ENCODE measurements around the gene TMC7. TPM values are rescaled to one million over a fixed set of nuclear protein-coding genes. Genes with fewer than 3 reads are reported as not detected.
A peak's percentile ranks its signal among the peaks of the same experiment; 100 is the strongest.

Gene TMC7
- total and polyA plus RNA-seq, 2 of the 13 experiments (the other 11 are each of a cell fraction or from before 2014, with no cell fraction given), result 1.2 to 5.1 TPM

DNA sequence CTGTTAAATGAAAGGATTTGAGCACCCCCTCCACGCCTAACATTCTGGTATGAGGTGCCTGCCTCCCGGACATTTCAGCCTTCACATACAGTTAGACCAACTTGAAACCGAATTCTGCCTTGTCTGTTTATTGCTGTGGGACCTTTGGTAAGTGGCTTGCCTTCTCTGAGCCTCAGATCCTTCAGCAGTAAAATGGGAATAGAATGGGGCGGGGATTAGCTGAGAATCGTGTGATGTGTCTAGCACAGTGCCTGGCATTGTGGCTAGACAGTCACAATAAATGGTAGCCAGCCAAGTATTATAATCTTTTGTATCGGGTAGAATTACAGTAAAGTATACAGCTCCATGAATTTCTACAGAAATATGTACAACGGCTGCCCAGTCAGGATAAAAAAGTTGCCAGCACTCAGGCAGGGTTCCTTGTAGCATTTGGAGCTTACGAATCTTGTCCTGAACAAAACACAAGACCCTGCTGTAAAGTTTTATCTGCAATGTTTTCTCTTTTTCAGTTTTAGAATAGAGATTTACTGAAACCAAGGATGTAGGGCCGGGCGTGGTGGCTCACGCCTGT, 786 bp downstream of the TMC7 start (continued):
- TF ChIP-seq, protein P1, sequence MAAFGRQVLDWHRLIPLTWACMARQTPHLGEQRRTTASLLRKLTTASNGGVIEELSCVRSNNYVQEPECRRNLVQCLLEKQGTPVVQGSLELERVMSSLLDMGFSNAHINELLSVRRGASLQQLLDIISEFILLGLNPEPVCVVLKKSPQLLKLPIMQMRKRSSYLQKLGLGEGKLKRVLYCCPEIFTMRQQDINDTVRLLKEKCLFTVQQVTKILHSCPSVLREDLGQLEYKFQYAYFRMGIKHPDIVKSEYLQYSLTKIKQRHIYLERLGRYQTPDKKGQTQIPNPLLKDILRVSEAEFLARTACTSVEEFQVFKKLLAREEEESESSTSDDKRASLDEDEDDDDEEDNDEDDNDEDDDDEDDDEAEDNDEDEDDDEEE (CRISPR knock-in tag; IDR thresholded peaks at IDR 0.05), result 0 out of 2 replicates have a peak, but pooled peaks have one; percentile 0
- TF ChIP-seq ZNF674 (CRISPR knock-in tag; IDR thresholded peaks at IDR 0.05; ENCODE audit: low read depth) (no peak), PHF21A (CRISPR knock-in tag; IDR thresholded peaks at IDR 0.05) (no peak), SALL1 (CRISPR knock-in tag; IDR thresholded peaks at IDR 0.05) (no peak), ZNF768 (CRISPR knock-in tag; IDR thresholded peaks at IDR 0.05) (peak; percentile 95; the same call in 1 of the 2 replicates), ZNF3 (CRISPR knock-in tag; IDR thresholded peaks at IDR 0.05) (0 out of 2 replicates have a peak, but pooled peaks have one; percentile 61), KDM1A (CRISPR knock-in tag; IDR thresholded peaks at IDR 0.05) (peak; percentile 98)
- TF ChIP-seq, protein P2, sequence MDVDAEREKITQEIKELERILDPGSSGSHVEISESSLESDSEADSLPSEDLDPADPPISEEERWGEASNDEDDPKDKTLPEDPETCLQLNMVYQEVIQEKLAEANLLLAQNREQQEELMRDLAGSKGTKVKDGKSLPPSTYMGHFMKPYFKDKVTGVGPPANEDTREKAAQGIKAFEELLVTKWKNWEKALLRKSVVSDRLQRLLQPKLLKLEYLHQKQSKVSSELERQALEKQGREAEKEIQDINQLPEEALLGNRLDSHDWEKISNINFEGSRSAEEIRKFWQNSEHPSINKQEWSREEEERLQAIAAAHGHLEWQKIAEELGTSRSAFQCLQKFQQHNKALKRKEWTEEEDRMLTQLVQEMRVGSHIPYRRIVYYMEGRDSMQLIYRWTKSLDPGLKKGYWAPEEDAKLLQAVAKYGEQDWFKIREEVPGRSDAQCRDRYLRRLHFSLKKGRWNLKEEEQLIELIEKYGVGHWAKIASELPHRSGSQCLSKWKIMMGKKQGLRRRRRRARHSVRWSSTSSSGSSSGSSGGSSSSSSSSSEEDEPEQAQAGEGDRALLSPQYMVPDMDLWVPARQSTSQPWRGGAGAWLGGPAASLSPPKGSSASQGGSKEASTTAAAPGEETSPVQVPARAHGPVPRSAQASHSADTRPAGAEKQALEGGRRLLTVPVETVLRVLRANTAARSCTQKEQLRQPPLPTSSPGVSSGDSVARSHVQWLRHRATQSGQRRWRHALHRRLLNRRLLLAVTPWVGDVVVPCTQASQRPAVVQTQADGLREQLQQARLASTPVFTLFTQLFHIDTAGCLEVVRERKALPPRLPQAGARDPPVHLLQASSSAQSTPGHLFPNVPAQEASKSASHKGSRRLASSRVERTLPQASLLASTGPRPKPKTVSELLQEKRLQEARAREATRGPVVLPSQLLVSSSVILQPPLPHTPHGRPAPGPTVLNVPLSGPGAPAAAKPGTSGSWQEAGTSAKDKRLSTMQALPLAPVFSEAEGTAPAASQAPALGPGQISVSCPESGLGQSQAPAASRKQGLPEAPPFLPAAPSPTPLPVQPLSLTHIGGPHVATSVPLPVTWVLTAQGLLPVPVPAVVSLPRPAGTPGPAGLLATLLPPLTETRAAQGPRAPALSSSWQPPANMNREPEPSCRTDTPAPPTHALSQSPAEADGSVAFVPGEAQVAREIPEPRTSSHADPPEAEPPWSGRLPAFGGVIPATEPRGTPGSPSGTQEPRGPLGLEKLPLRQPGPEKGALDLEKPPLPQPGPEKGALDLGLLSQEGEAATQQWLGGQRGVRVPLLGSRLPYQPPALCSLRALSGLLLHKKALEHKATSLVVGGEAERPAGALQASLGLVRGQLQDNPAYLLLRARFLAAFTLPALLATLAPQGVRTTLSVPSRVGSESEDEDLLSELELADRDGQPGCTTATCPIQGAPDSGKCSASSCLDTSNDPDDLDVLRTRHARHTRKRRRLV (CRISPR knock-in tag; IDR thresholded peaks at IDR 0.05), result 0 out of 2 replicates have a peak, but pooled peaks have one; percentile 17
- TF ChIP-seq, protein P3, sequence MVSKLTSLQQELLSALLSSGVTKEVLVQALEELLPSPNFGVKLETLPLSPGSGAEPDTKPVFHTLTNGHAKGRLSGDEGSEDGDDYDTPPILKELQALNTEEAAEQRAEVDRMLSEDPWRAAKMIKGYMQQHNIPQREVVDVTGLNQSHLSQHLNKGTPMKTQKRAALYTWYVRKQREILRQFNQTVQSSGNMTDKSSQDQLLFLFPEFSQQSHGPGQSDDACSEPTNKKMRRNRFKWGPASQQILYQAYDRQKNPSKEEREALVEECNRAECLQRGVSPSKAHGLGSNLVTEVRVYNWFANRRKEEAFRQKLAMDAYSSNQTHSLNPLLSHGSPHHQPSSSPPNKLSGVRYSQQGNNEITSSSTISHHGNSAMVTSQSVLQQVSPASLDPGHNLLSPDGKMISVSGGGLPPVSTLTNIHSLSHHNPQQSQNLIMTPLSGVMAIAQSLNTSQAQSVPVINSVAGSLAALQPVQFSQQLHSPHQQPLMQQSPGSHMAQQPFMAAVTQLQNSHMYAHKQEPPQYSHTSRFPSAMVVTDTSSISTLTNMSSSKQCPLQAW (CRISPR knock-in tag; IDR thresholded peaks at IDR 0.05), result 0 out of 2 replicates have a peak, but pooled peaks have one; percentile 5
- TF ChIP-seq, protein P4, sequence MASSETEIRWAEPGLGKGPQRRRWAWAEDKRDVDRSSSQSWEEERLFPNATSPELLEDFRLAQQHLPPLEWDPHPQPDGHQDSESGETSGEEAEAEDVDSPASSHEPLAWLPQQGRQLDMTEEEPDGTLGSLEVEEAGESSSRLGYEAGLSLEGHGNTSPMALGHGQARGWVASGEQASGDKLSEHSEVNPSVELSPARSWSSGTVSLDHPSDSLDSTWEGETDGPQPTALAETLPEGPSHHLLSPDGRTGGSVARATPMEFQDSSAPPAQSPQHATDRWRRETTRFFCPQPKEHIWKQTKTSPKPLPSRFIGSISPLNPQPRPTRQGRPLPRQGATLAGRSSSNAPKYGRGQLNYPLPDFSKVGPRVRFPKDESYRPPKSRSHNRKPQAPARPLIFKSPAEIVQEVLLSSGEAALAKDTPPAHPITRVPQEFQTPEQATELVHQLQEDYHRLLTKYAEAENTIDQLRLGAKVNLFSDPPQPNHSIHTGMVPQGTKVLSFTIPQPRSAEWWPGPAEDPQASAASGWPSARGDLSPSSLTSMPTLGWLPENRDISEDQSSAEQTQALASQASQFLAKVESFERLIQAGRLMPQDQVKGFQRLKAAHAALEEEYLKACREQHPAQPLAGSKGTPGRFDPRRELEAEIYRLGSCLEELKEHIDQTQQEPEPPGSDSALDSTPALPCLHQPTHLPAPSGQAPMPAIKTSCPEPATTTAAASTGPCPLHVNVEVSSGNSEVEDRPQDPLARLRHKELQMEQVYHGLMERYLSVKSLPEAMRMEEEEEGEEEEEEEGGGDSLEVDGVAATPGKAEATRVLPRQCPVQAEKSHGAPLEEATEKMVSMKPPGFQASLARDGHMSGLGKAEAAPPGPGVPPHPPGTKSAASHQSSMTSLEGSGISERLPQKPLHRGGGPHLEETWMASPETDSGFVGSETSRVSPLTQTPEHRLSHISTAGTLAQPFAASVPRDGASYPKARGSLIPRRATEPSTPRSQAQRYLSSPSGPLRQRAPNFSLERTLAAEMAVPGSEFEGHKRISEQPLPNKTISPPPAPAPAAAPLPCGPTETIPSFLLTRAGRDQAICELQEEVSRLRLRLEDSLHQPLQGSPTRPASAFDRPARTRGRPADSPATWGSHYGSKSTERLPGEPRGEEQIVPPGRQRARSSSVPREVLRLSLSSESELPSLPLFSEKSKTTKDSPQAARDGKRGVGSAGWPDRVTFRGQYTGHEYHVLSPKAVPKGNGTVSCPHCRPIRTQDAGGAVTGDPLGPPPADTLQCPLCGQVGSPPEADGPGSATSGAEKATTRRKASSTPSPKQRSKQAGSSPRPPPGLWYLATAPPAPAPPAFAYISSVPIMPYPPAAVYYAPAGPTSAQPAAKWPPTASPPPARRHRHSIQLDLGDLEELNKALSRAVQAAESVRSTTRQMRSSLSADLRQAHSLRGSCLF (CRISPR knock-in tag; IDR thresholded peaks at IDR 0.05; ENCODE audit: borderline replicate concordance), result no peak
- TF ChIP-seq, protein P5, sequence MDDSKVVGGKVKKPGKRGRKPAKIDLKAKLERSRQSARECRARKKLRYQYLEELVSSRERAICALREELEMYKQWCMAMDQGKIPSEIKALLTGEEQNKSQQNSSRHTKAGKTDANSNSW (CRISPR knock-in tag; IDR thresholded peaks at IDR 0.05; ENCODE audit: borderline replicate concordance), result no peak
- TF ChIP-seq, protein P6, sequence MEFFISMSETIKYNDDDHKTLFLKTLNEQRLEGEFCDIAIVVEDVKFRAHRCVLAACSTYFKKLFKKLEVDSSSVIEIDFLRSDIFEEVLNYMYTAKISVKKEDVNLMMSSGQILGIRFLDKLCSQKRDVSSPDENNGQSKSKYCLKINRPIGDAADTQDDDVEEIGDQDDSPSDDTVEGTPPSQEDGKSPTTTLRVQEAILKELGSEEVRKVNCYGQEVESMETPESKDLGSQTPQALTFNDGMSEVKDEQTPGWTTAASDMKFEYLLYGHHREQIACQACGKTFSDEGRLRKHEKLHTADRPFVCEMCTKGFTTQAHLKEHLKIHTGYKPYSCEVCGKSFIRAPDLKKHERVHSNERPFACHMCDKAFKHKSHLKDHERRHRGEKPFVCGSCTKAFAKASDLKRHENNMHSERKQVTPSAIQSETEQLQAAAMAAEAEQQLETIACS (CRISPR knock-in tag; IDR thresholded peaks at IDR 0.05), result peak; percentile 17; the same call in 1 of the 2 replicates
